DOHH2 (cell line): Measurements from ENCODE around the gene MPRIP.

ENCODE experiments used
- CTCF ChIP-seq: fragments of 200-600 bp; sonication (generic); IDR thresholded peaks from one replicate; pipeline ENCODE4 v1.5.1; 2014; ENCODE audit warnings: antibody characterized with exemption, mild to moderate bottlenecking, low read depth, low read length; ENCODE audit not compliant: poor library complexity, severe bottlenecking
- EZH2phosphoT487 ChIP-seq: fragments of 200-600 bp; sonication (generic); IDR thresholded peaks from 2 replicates; pipeline ENCODE4 v1.6.1; 2017; ENCODE audit warnings: borderline replicate concordance, mild to moderate bottlenecking, antibody characterized with exemption, low read length, moderate library complexity, mixed read lengths

GRCh38 chr17:17152385-17152784, 110.1 kb downstream of the MPRIP start:
- no peak for TF ChIP-seq CTCF
- TF ChIP-seq EZH2phosphoT487: no peak
